Progenitor cell of endocrine pancreas (in vitro differentiated cells): Measurements from ENCODE around the gene SYNE2. TPM values are rescaled to one million over a fixed set of nuclear protein-coding genes. Genes with fewer than 3 reads are reported as not detected.

Experiments used
- DNase-seq: peaks from one replicate; pipeline ENCODE4 v3.0.0; 2021; ENCODE audit warnings: low spot score; ENCODE audit not compliant: unreplicated experiment
- H3K27ac Mint-ChIP-seq: 2 replicates; pipeline ENCODE4 v1.8.0; 2021; ENCODE audit warnings: mild to moderate bottlenecking, moderate library complexity, mixed read lengths
- H3K27me3 Mint-ChIP-seq: 2 replicates; pipeline ENCODE4 v1.8.0; 2021; ENCODE audit warnings: mixed read lengths
- H3K36me3 Mint-ChIP-seq: 2 replicates; pipeline ENCODE4 v1.8.0; 2022; ENCODE audit warnings: mixed read lengths; ENCODE audit not compliant: insufficient read depth
- H3K4me1 Mint-ChIP-seq: 2 replicates; pipeline ENCODE4 v1.8.0; 2021; ENCODE audit warnings: low read depth, mixed read lengths
- H3K4me3 Mint-ChIP-seq: 2 replicates; pipeline ENCODE4 v1.8.0; 2021; ENCODE audit warnings: low read depth, mild to moderate bottlenecking, moderate library complexity, mixed read lengths
- H3K9me3 Mint-ChIP-seq: 2 replicates; pipeline ENCODE4 v1.8.0; 2021; ENCODE audit warnings: low read depth, mixed read lengths
- total RNA-seq: library from RNA; stranded (reverse); gene quantifications from 2 replicates; pipeline ENCODE4 v1.2.1, GENCODE V29; 2021
- TF ChIP-seq, protein P1 (sequence below): fragments of 200-600 bp; sonication (generic); IDR thresholded peaks from one replicate; pipeline ENCODE4 v1.5.0; 2021; ENCODE audit warnings: antibody characterized with exemption, mild to moderate bottlenecking; ENCODE audit not compliant: unreplicated experiment

SYNE2 gene
- total RNA-seq, 1 donor from 2014 or later, result 108 TPM

DNA sequence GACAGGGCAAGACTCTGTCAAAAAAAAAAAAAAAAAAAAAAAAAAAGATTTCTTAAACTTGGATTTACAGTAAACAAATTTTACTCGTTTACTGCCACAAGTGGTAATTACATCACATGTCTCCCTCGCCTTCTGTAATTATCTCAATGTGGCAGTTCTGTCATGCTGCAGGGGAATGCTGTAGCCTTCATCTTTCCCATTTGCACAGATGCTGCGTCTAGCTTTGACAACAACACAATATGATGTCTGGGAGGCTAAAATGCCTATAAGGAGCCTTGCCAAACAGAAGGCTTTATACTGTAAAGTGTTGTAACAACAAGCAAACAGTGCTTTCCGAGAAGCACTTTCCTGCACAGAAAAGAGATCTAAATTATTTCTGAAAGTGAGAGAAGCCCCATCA, 392.7 kb downstream of the SYNE2 start:
- no peak for DNase-seq
- Mint-ChIP-seq H3K36me3 (no peaks in the 10 kb centered on the region), H3K27me3 (no peaks in the 10 kb centered on the region), H3K27ac (no peak overlapping the region), H3K9me3 (peaks cover 3% of the 10 kb centered on the region), H3K4me3 (no peak overlapping the region), H3K4me1 (peaks cover 1% of the 10 kb centered on the region)
- TF ChIP-seq, protein P1, sequence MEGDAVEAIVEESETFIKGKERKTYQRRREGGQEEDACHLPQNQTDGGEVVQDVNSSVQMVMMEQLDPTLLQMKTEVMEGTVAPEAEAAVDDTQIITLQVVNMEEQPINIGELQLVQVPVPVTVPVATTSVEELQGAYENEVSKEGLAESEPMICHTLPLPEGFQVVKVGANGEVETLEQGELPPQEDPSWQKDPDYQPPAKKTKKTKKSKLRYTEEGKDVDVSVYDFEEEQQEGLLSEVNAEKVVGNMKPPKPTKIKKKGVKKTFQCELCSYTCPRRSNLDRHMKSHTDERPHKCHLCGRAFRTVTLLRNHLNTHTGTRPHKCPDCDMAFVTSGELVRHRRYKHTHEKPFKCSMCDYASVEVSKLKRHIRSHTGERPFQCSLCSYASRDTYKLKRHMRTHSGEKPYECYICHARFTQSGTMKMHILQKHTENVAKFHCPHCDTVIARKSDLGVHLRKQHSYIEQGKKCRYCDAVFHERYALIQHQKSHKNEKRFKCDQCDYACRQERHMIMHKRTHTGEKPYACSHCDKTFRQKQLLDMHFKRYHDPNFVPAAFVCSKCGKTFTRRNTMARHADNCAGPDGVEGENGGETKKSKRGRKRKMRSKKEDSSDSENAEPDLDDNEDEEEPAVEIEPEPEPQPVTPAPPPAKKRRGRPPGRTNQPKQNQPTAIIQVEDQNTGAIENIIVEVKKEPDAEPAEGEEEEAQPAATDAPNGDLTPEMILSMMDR, result no peak

DNA sequence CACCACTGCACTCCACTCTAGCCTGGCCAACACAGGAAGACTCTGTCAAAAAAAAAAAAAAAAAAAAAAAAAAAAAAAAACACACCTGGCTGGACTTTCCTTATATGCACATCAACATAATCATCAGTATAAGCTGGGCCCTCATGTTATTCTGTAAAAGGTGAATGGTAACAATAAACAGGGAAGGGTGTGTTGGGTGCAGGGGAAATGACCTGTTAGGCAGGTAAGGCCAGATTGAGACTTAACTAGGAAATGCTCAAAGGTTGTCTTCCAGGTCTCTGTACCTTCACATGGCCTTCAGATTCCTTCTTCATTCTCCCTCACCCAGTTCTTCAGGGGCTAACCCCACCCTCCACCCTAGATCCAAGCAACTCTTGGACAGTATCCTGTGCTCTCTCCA, 393.9 kb downstream of the SYNE2 start:
- no peaks in the 10 kb centered on the region for H3K27me3 Mint-ChIP-seq

DNA sequence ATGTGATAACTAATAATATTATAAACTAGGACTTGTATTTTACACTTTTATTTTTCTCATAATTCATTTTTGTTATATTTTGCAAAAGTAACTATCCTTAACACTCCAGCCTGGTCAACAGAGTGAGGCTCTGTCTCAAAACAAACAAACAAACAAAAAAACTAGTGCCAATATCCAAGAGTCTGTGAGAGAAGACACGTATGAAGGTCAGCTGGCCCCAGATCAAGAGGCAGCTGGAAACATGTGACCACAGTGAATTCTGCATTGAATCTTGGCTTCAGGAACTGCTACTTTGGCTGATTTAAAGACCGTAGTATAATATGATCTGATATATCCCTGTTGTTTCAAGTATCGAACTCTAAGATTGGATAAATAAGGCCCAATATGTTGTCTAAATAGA, 394.4 kb downstream of the SYNE2 start:
- H3K4me3 Mint-ChIP-seq, result no peak overlapping the region
- peaks cover 1% of the 10 kb centered on the region for H3K4me1 Mint-ChIP-seq
- TF ChIP-seq, protein P1, result no peak
- no peaks in the 10 kb centered on the region for H3K27me3 Mint-ChIP-seq
- no peak overlapping the region for H3K27ac Mint-ChIP-seq
- H3K36me3 Mint-ChIP-seq, result no peaks in the 10 kb centered on the region
- H3K9me3 Mint-ChIP-seq, result peaks cover 3% of the 10 kb centered on the region
- no peak for DNase-seq

More for the DNA sequence above, 393.9 kb downstream of the SYNE2 start:
- Mint-ChIP-seq H3K36me3 (no peaks in the 10 kb centered on the region), H3K9me3 (peaks cover 3% of the 10 kb centered on the region), H3K4me3 (no peak overlapping the region), H3K4me1 (peaks cover 1% of the 10 kb centered on the region), H3K27ac (no peak overlapping the region)
- no peak for DNase-seq
- TF ChIP-seq, protein P1, result no peak

DNA sequence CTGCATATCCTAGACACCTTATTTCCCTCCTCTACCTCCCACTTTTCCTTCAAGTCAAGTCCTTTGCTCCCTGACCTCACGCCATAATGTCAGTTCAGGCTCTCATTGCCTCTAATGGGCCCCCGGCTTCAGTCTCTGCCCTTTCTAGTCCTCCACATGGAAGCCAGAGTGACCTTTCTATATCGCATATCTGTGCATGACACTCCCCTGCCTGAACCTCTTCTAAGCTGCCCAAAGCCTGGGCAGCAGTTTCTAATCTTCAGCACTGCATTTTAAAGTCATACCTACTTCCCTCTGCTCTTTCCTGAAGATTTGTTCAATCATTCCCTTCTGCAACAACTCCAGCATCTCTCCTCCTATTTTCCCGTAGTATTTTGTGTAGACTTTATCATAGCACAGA, 395.9 kb downstream of the SYNE2 start:
- Mint-ChIP-seq H3K4me1 (peaks cover 1% of the 10 kb centered on the region), H3K36me3 (no peaks in the 10 kb centered on the region), H3K27me3 (no peaks in the 10 kb centered on the region), H3K9me3 (peaks cover 3% of the 10 kb centered on the region), H3K4me3 (no peak overlapping the region), H3K27ac (no peak overlapping the region)
- DNase-seq, result no peak
- TF ChIP-seq, protein P1, result no peak

DNA sequence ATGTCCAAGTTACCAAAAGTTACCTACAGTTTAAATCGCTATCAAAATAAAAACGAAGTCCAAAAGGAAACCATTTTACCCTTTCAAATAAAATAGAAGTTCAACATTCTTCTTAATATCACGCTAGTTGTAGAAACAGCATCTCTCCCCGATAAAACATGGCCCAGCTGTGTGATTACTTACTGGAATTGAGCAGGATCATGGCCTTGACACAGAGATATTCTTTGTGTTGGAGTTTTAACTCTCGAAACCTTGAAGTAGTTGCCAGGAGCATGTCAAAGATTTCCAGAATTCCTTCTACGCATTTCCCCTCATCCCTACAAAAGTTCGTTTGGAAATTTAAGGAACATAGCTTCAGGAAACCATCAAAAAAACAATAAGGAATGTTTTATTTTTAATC, 396.6 kb downstream of the SYNE2 start:
- Mint-ChIP-seq H3K27me3 (no peaks in the 10 kb centered on the region), H3K27ac (no peak overlapping the region), H3K9me3 (peaks cover 3% of the 10 kb centered on the region), H3K4me3 (no peak overlapping the region), H3K4me1 (peaks cover 1% of the 10 kb centered on the region), H3K36me3 (no peaks in the 10 kb centered on the region)
- TF ChIP-seq, protein P1, result no peak
- DNase-seq, result no peak
